ENCODE measurements around the gene ACTG2.
"Not testable (repeated sequence)": the region's sequence is repeated elsewhere in the genome, so short reads cannot be mapped to it uniquely, and the experiment has no call there.

ACTG2 gene

GRCh38 chr2:73886357-73886756, 6.5 kb upstream of the ACTG2 start:
- DNase-seq (ENCODE audit: extremely low read depth, low read depth), result no peak
- H3K4me3 ChIP-seq (replicated peaks; ENCODE audit: low read depth, low read length), result no peak overlapping the region
- TF ChIP-seq, protein P1, sequence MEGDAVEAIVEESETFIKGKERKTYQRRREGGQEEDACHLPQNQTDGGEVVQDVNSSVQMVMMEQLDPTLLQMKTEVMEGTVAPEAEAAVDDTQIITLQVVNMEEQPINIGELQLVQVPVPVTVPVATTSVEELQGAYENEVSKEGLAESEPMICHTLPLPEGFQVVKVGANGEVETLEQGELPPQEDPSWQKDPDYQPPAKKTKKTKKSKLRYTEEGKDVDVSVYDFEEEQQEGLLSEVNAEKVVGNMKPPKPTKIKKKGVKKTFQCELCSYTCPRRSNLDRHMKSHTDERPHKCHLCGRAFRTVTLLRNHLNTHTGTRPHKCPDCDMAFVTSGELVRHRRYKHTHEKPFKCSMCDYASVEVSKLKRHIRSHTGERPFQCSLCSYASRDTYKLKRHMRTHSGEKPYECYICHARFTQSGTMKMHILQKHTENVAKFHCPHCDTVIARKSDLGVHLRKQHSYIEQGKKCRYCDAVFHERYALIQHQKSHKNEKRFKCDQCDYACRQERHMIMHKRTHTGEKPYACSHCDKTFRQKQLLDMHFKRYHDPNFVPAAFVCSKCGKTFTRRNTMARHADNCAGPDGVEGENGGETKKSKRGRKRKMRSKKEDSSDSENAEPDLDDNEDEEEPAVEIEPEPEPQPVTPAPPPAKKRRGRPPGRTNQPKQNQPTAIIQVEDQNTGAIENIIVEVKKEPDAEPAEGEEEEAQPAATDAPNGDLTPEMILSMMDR (IDR thresholded peaks at IDR 0.05; ENCODE audit: low read depth, low read length, missing control alignments), result no peak

DNA sequence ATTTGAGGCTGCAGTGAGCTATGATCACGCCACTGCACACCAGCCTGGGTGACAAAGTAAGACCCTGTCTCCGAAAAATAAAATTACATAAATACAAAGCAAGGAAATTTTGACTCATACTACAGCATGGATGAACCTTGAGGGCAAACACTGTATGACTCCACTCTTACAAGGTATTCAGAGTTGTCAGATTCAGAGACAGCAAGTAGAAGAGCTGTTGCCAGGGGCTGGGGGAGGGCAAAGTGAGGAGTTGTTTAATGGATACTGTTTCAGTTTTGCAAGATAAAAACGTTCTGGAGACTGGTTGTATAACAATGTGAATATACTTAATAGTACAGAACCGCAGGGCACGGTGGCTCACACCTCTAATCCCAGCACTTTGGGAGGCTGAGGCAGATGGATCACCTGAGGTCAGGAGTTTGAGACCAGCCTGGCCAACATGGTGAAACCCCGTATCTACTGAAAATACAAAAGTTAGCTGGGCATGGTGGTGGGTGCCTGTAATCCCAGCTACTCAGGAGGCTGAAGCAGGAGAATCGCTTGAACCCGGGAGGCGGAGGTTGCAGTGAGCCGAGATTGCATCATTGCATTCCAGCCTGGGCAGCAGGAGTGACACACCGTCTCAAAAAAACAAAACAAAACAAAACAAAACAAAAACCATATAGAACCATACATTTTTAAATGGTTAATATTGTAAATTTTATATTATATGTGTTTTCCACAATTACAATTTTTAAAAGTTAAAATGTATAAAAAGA, 5.0 kb upstream of the ACTG2 start:
- DNase-seq (ENCODE audit: extremely low read depth, low read depth); H3K4me3 ChIP-seq (replicated peaks; ENCODE audit: low read depth, low read length): not testable (repeated sequence)

DNA sequence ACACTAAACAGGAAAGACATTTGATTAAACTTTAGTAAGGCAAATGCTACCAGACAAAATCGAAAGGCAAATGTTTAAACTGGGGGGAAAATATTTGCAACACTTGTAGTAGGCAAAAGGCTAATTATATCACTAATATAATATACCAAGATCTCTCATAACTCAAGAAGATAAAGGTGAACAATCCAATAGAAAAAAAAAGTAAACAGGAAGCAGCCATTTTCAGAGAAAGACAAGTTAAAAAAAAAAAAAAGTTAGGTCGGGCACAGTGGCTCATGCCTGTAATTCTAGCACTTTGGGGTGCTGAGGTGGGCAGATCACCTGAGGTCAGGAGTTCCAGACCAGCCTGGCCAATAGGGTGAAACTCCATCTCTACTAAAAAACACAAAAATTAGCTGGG, 4.4 kb upstream of the ACTG2 start:
- H3K4me3 ChIP-seq (replicated peaks; ENCODE audit: low read depth, low read length), result no peak overlapping the region
- no peak for DNase-seq (ENCODE audit: extremely low read depth, low read depth)
- TF ChIP-seq, protein P1 (IDR thresholded peaks at IDR 0.05; ENCODE audit: low read depth, low read length, missing control alignments), result no peak

DNA sequence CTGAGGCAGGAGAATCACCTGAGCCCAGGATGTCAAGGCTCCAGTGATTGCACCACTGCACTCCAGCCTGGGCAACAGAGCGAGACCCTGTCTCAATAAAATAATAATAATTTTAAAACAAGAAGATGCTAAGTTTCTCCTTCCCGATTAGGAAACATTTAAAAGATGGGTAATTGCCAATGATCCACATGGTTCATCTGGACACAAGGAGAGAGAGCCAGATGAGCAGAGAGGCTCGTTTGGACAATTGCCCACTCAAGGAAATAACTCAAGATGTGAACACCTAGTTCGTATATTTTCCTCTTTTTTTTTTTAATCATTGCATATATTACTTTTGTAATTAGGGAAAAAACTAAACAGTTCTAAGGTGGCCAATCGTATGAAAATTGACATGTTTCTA, 3.6 kb upstream of the ACTG2 start:
- H3K4me3 ChIP-seq (replicated peaks; ENCODE audit: low read depth, low read length), result no peak overlapping the region
- DNase-seq (ENCODE audit: extremely low read depth, low read depth), result no peak
- TF ChIP-seq, protein P1 (IDR thresholded peaks at IDR 0.05; ENCODE audit: low read depth, low read length, missing control alignments), result no peak

GRCh38 chr2:73890301-73891092, 2.3 kb upstream of the ACTG2 start:
- TF ChIP-seq, protein P1 (IDR thresholded peaks at IDR 0.05; ENCODE audit: low read depth, low read length, missing control alignments), result no peak
- H3K4me3 ChIP-seq (replicated peaks; ENCODE audit: low read depth, low read length), result no peak overlapping the region
- no peak for DNase-seq (ENCODE audit: extremely low read depth, low read depth)

- H3K4me3 ChIP-seq (replicated peaks; ENCODE audit: low read depth, low read length), result no peak overlapping the region
- TF ChIP-seq, protein P1 (IDR thresholded peaks at IDR 0.05; ENCODE audit: low read depth, low read length, missing control alignments), result no peak
- no peak for DNase-seq (ENCODE audit: extremely low read depth, low read depth)
These were observed 1.4 kb upstream of the ACTG2 start for GRCh38 chr2:73891276-73891901.
